SK-N-SH treated with all-trans-retinoic acid at 6 μM for 48 hours (cell line): ENCODE data around the gene ARHGEF12.

Experiments
- ATAC-seq: fragments of 200-7000 bp; cut with Tn5 transposase; 3 replicates; pipeline ENCODE4 v1.9.1; 2020; ENCODE audit warnings: mild to moderate bottlenecking, moderate library complexity
- ARNTL ChIP-seq: fragments of 450-650 bp; formaldehyde crosslinking; IDR thresholded peaks from 2 replicates; pipeline ENCODE4 v1.5.0; 2020; ENCODE audit warnings: low read depth, mild to moderate bottlenecking, moderate library complexity, borderline replicate concordance
- BACH2 ChIP-seq: fragments of 250-450 bp; sonication (Bioruptor Pico); IDR thresholded peaks from 2 replicates; pipeline ENCODE4 v1.9.0; 2021; ENCODE audit warnings: mild to moderate bottlenecking, borderline replicate concordance
- CSDC2 ChIP-seq: fragments of 250-450 bp; sonication (Bioruptor Pico); IDR thresholded peaks from 2 replicates; pipeline ENCODE4 v1.5.0; 2020; ENCODE audit warnings: mild to moderate bottlenecking, moderate library complexity
- ESRRG ChIP-seq: fragments of 250-450 bp; sonication (Bioruptor Pico); IDR thresholded peaks from 2 replicates; pipeline ENCODE4 v1.6.1; 2021; ENCODE audit warnings: mild to moderate bottlenecking
- GLIS3 ChIP-seq: fragments of 250-450 bp; sonication (Bioruptor Pico); IDR thresholded peaks from 2 replicates; pipeline ENCODE4 v1.5.0; 2020; ENCODE audit warnings: mild to moderate bottlenecking, moderate library complexity
- ISL1 ChIP-seq: fragments of 250-450 bp; sonication (Bioruptor Pico); IDR thresholded peaks from 2 replicates; pipeline ENCODE4 v2.1.2; 2022; ENCODE audit warnings: mild to moderate bottlenecking, moderate library complexity
- OSR1 ChIP-seq: fragments of 250-450 bp; sonication (Bioruptor Pico); IDR thresholded peaks from 2 replicates; pipeline ENCODE4 v1.8.0; 2022; ENCODE audit warnings: moderate library complexity, mild to moderate bottlenecking, inconsistent platforms
- PPARA ChIP-seq: fragments of 250-450 bp; sonication (Bioruptor Pico); IDR thresholded peaks from 2 replicates; pipeline ENCODE4 v1.5.0; 2020; ENCODE audit warnings: mild to moderate bottlenecking, borderline replicate concordance
- RARB ChIP-seq: fragments of 250-450 bp; sonication (Bioruptor Pico); IDR thresholded peaks from 2 replicates; pipeline ENCODE4 v1.8.0; 2021; ENCODE audit warnings: mild to moderate bottlenecking, moderate library complexity
- SNAI2 ChIP-seq: fragments of 250-450 bp; sonication (Bioruptor Pico); IDR thresholded peaks from 2 replicates; pipeline ENCODE4 v1.5.0; 2020; ENCODE audit warnings: mild to moderate bottlenecking, moderate library complexity
- TCF4 ChIP-seq: fragments of 250-450 bp; sonication (Bioruptor Pico); IDR thresholded peaks from 2 replicates; pipeline ENCODE4 v1.8.0; 2021; ENCODE audit warnings: mild to moderate bottlenecking, moderate library complexity, borderline replicate concordance
- TOX ChIP-seq: fragments of 250-450 bp; sonication (Bioruptor Pico); IDR thresholded peaks from 2 replicates; pipeline ENCODE4 v1.8.0; 2021; ENCODE audit warnings: mild to moderate bottlenecking, moderate library complexity, borderline replicate concordance
- ZC3H10 ChIP-seq: fragments of 250-450 bp; sonication (Bioruptor Pico); IDR thresholded peaks from 2 replicates; pipeline ENCODE4 v1.5.1; 2021; ENCODE audit warnings: mild to moderate bottlenecking, moderate library complexity
- ZFP3 ChIP-seq: fragments of 250-450 bp; sonication (Bioruptor Pico); IDR thresholded peaks from 2 replicates; pipeline ENCODE4 v1.5.0; 2020; ENCODE audit warnings: mild to moderate bottlenecking, moderate library complexity
- ZFP30 ChIP-seq: fragments of 450-650 bp; formaldehyde crosslinking; IDR thresholded peaks from 2 replicates; pipeline ENCODE4 v1.5.0; 2022; ENCODE audit warnings: mild to moderate bottlenecking, moderate library complexity
- ZNF565 ChIP-seq: fragments of 450-650 bp; formaldehyde crosslinking; conservative IDR thresholded peaks from 2 replicates; pipeline ENCODE4 v1.5.0; 2020; ENCODE audit warnings: low read depth, mild to moderate bottlenecking, moderate library complexity
- ZNF70 ChIP-seq: fragments of 450-650 bp; formaldehyde crosslinking; IDR thresholded peaks from 2 replicates; pipeline ENCODE4 v1.5.0; 2020; ENCODE audit warnings: mild to moderate bottlenecking, moderate library complexity
- ZNF8 ChIP-seq: fragments of 450-650 bp; formaldehyde crosslinking; IDR thresholded peaks from 2 replicates; pipeline ENCODE4 v1.5.0; 2020; ENCODE audit warnings: mild to moderate bottlenecking, moderate library complexity
- TF ChIP-seq, protein P1 (sequence below): fragments of 250-450 bp; sonication (Bioruptor Pico); IDR thresholded peaks from 2 replicates; pipeline ENCODE4 v1.8.0; 2020; ENCODE audit warnings: mild to moderate bottlenecking, moderate library complexity, borderline replicate concordance
- TF ChIP-seq, protein P2 (sequence below): fragments of 250-450 bp; sonication (Bioruptor Pico); IDR thresholded peaks from 2 replicates; pipeline ENCODE4 v1.8.0; 2021; ENCODE audit warnings: low read depth, mild to moderate bottlenecking, moderate library complexity, borderline replicate concordance
- TF ChIP-seq, protein P3 (sequence below): fragments of 250-450 bp; sonication (Bioruptor Pico); IDR thresholded peaks from 2 replicates; pipeline ENCODE4 v1.5.0; 2020; ENCODE audit warnings: mild to moderate bottlenecking, moderate library complexity
- TF ChIP-seq, protein P4 (sequence below): fragments of 250-450 bp; sonication (Bioruptor Pico); IDR thresholded peaks from 2 replicates; pipeline ENCODE4 v1.5.1; 2020; ENCODE audit warnings: low read depth, mild to moderate bottlenecking, moderate library complexity
- TF ChIP-seq, protein P5 (sequence below): fragments of 250-450 bp; sonication (Bioruptor Pico); IDR thresholded peaks from 2 replicates; pipeline ENCODE4 v1.5.1; 2021; ENCODE audit warnings: mild to moderate bottlenecking, moderate library complexity

The ARHGEF12 gene, protein sequence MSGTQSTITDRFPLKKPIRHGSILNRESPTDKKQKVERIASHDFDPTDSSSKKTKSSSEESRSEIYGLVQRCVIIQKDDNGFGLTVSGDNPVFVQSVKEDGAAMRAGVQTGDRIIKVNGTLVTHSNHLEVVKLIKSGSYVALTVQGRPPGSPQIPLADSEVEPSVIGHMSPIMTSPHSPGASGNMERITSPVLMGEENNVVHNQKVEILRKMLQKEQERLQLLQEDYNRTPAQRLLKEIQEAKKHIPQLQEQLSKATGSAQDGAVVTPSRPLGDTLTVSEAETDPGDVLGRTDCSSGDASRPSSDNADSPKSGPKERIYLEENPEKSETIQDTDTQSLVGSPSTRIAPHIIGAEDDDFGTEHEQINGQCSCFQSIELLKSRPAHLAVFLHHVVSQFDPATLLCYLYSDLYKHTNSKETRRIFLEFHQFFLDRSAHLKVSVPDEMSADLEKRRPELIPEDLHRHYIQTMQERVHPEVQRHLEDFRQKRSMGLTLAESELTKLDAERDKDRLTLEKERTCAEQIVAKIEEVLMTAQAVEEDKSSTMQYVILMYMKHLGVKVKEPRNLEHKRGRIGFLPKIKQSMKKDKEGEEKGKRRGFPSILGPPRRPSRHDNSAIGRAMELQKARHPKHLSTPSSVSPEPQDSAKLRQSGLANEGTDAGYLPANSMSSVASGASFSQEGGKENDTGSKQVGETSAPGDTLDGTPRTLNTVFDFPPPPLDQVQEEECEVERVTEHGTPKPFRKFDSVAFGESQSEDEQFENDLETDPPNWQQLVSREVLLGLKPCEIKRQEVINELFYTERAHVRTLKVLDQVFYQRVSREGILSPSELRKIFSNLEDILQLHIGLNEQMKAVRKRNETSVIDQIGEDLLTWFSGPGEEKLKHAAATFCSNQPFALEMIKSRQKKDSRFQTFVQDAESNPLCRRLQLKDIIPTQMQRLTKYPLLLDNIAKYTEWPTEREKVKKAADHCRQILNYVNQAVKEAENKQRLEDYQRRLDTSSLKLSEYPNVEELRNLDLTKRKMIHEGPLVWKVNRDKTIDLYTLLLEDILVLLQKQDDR (N-terminal part only)

GRCh38 chr11:120335908-120336640 is at the start of gene ARHGEF12:
ARHGEF12 (plus strand) TSS chr11:120336413; CDS start chr11:120337244, 831 bp downstream.
- ATAC-seq: peak; percentile 45
- no peak for TF ChIP-seq ZNF8 (CRISPR knock-in tag)
- TF ChIP-seq ZFP30 (CRISPR knock-in tag): no peak
- TF ChIP-seq, protein P1, sequence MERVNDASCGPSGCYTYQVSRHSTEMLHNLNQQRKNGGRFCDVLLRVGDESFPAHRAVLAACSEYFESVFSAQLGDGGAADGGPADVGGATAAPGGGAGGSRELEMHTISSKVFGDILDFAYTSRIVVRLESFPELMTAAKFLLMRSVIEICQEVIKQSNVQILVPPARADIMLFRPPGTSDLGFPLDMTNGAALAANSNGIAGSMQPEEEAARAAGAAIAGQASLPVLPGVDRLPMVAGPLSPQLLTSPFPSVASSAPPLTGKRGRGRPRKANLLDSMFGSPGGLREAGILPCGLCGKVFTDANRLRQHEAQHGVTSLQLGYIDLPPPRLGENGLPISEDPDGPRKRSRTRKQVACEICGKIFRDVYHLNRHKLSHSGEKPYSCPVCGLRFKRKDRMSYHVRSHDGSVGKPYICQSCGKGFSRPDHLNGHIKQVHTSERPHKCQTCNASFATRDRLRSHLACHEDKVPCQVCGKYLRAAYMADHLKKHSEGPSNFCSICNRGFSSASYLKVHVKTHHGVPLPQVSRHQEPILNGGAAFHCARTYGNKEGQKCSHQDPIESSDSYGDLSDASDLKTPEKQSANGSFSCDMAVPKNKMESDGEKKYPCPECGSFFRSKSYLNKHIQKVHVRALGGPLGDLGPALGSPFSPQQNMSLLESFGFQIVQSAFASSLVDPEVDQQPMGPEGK (CRISPR knock-in tag): peak; percentile 94
- TF ChIP-seq, protein P2, sequence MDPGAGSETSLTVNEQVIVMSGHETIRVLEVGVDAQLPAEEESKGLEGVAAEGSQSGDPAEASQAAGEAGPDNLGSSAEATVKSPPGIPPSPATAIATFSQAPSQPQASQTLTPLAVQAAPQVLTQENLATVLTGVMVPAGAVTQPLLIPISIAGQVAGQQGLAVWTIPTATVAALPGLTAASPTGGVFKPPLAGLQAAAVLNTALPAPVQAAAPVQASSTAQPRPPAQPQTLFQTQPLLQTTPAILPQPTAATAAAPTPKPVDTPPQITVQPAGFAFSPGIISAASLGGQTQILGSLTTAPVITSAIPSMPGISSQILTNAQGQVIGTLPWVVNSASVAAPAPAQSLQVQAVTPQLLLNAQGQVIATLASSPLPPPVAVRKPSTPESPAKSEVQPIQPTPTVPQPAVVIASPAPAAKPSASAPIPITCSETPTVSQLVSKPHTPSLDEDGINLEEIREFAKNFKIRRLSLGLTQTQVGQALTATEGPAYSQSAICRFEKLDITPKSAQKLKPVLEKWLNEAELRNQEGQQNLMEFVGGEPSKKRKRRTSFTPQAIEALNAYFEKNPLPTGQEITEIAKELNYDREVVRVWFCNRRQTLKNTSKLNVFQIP (CRISPR knock-in tag): 0 out of 2 replicates have a peak, but pooled peaks have one; percentile 85
- no peak for TF ChIP-seq ZC3H10 (CRISPR knock-in tag)
- TF ChIP-seq, protein P3, sequence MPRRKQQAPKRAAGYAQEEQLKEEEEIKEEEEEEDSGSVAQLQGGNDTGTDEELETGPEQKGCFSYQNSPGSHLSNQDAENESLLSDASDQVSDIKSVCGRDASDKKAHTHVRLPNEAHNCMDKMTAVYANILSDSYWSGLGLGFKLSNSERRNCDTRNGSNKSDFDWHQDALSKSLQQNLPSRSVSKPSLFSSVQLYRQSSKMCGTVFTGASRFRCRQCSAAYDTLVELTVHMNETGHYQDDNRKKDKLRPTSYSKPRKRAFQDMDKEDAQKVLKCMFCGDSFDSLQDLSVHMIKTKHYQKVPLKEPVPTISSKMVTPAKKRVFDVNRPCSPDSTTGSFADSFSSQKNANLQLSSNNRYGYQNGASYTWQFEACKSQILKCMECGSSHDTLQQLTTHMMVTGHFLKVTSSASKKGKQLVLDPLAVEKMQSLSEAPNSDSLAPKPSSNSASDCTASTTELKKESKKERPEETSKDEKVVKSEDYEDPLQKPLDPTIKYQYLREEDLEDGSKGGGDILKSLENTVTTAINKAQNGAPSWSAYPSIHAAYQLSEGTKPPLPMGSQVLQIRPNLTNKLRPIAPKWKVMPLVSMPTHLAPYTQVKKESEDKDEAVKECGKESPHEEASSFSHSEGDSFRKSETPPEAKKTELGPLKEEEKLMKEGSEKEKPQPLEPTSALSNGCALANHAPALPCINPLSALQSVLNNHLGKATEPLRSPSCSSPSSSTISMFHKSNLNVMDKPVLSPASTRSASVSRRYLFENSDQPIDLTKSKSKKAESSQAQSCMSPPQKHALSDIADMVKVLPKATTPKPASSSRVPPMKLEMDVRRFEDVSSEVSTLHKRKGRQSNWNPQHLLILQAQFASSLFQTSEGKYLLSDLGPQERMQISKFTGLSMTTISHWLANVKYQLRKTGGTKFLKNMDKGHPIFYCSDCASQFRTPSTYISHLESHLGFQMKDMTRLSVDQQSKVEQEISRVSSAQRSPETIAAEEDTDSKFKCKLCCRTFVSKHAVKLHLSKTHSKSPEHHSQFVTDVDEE (CRISPR knock-in tag): peak; percentile 81
- no peak; the same call in 1 of the 2 replicates for TF ChIP-seq TCF4
- TF ChIP-seq ARNTL (CRISPR knock-in tag): no peak
- TF ChIP-seq CSDC2: no peak; the same call in 1 of the 2 replicates
- TF ChIP-seq ISL1 (CRISPR knock-in tag): no peak
- no peak for TF ChIP-seq RARB (CRISPR knock-in tag)
- 0 out of 2 replicates have a peak, but pooled peaks have one; percentile 20 for TF ChIP-seq GLIS3 (CRISPR knock-in tag)
- TF ChIP-seq BACH2: no peak
- TF ChIP-seq PPARA (CRISPR knock-in tag): 0 out of 2 replicates have a peak, but pooled peaks have one; percentile 33
- no peak for TF ChIP-seq TOX
- TF ChIP-seq, protein P4, sequence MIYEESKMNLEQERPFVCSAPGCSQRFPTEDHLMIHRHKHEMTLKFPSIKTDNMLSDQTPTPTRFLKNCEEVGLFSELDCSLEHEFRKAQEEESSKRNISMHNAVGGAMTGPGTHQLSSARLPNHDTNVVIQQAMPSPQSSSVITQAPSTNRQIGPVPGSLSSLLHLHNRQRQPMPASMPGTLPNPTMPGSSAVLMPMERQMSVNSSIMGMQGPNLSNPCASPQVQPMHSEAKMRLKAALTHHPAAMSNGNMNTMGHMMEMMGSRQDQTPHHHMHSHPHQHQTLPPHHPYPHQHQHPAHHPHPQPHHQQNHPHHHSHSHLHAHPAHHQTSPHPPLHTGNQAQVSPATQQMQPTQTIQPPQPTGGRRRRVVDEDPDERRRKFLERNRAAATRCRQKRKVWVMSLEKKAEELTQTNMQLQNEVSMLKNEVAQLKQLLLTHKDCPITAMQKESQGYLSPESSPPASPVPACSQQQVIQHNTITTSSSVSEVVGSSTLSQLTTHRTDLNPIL: no peak
- no peak for TF ChIP-seq OSR1 (CRISPR knock-in tag)
- 0 out of 2 replicates have a peak, but pooled peaks have one; percentile 5 for TF ChIP-seq ZNF70
- no peak for TF ChIP-seq ZNF565
- 0 out of 2 replicates have a peak, but pooled peaks have one; percentile 32 for TF ChIP-seq ZFP3 (CRISPR knock-in tag)
- TF ChIP-seq, protein P5, sequence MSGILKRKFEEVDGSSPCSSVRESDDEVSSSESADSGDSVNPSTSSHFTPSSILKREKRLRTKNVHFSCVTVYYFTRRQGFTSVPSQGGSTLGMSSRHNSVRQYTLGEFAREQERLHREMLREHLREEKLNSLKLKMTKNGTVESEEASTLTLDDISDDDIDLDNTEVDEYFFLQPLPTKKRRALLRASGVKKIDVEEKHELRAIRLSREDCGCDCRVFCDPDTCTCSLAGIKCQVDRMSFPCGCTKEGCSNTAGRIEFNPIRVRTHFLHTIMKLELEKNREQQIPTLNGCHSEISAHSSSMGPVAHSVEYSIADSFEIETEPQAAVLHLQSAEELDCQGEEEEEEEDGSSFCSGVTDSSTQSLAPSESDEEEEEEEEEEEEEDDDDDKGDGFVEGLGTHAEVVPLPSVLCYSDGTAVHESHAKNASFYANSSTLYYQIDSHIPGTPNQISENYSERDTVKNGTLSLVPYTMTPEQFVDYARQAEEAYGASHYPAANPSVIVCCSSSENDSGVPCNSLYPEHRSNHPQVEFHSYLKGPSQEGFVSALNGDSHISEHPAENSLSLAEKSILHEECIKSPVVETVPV: peak; percentile 69; the same call in 1 of the 2 replicates
- TF ChIP-seq ESRRG (CRISPR knock-in tag): peak; percentile 88
- no peak; the same call in none of the 2 replicates for TF ChIP-seq SNAI2 (CRISPR knock-in tag)
